ENCODE measurements around the gene LMCD1.

Gene LMCD1

GRCh38 chr3:8501371-8502131, at the start of gene LMCD1:
LMCD1 (plus strand) TSS chr3:8501823; CDS start chr3:8501939, 116 bp downstream.
- peak; percentile 95 for DNase-seq

- DNase-seq: no peak
Measured at GRCh38 chr3:8452112-8452511, 49.5 kb upstream of the LMCD1 start.

GRCh38 chr3:8453153-8453552, 48.5 kb upstream of the LMCD1 start:
- DNase-seq: no peak

- no peak for DNase-seq
Measured at GRCh38 chr3:8455526-8456411, 45.9 kb upstream of the LMCD1 start.

- DNase-seq: peak; percentile 49 to 50
Measured at GRCh38 chr3:8456412-8456811, 45.2 kb upstream of the LMCD1 start.

- no peak for DNase-seq
Measured at GRCh38 chr3:8457039-8457438, 44.6 kb upstream of the LMCD1 start.

GRCh38 chr3:8458238-8458661, 43.4 kb upstream of the LMCD1 start:
- peak; percentile 33 to 60 for DNase-seq

- DNase-seq: peak; percentile 15 to 60
Measured at GRCh38 chr3:8458711-8459110, 42.9 kb upstream of the LMCD1 start.

GRCh38 chr3:8460050-8460708, 41.4 kb upstream of the LMCD1 start:
- DNase-seq: no peak

- DNase-seq: no peak
Measured at GRCh38 chr3:8460815-8461456, 40.7 kb upstream of the LMCD1 start.

GRCh38 chr3:8464668-8465067, 37.0 kb upstream of the LMCD1 start:
- DNase-seq: peak; percentile 72 to 74

- DNase-seq: no peak
Measured at GRCh38 chr3:8466526-8466925, 35.1 kb upstream of the LMCD1 start.

- no peak for DNase-seq
Measured at GRCh38 chr3:8470801-8471200, 30.8 kb upstream of the LMCD1 start.

GRCh38 chr3:8472549-8472948, 29.1 kb upstream of the LMCD1 start:
- DNase-seq: no peak

GRCh38 chr3:8473029-8473428, 28.6 kb upstream of the LMCD1 start:
- DNase-seq: no peak

GRCh38 chr3:8473990-8474389, 27.6 kb upstream of the LMCD1 start:
- no peak for DNase-seq

GRCh38 chr3:8474991-8475390, 26.6 kb upstream of the LMCD1 start:
- no peak for DNase-seq

GRCh38 chr3:8480699-8481098, 20.9 kb upstream of the LMCD1 start:
- no peak for DNase-seq

GRCh38 chr3:8481380-8481779, 20.2 kb upstream of the LMCD1 start:
- DNase-seq: no peak

GRCh38 chr3:8482263-8482662, 19.4 kb upstream of the LMCD1 start:
- DNase-seq: no peak

- DNase-seq: no peak
Measured at GRCh38 chr3:8482960-8483665, 18.5 kb upstream of the LMCD1 start.

- DNase-seq: no peak
Measured at GRCh38 chr3:8484409-8485140, 17.0 kb upstream of the LMCD1 start.

Measured in SHP77 (cell line).